Stomach (tissue), 9 donors: ENCODE data around the gene RAI14. TPM values are rescaled to one million over a fixed set of nuclear protein-coding genes. Genes with fewer than 3 reads are reported as not detected.
A peak's percentile ranks its signal among the peaks of the same experiment; 100 is the strongest.

Source experiments
- DNase-seq, 2 donors: peaks; one replicate each; pipeline versions ENCODE4 v3.0.0 to v3.0.0-alpha.2; 2013 to 2019
- H3K27ac ChIP-seq, 5 donors: fragments of 200-600 bp in 4 of 5; sonication (generic) in 4 of 5; one replicate each; pipeline ENCODE4 v1.5.1; 2013 to 2019; ENCODE audit warnings: mild to moderate bottlenecking in 1 of 5, moderate library complexity in 1 of 5
- H3K27me3 ChIP-seq, 3 donors: fragments of 200-600 bp; sonication (generic); one replicate each; pipeline ENCODE4 v1.5.1; 2017 to 2019; ENCODE audit warnings: mixed run types in 1 of 3
- H3K36me3 ChIP-seq, 4 donors: fragments of 200-600 bp; sonication (generic); 1 replicate in 3 of 4; 2 replicates in 1 of 4; pipeline ENCODE4 v1.5.1; 2016 to 2019
- H3K4me1 ChIP-seq, 4 donors: fragments of 200-600 bp; sonication (generic); one replicate each; pipeline ENCODE4 v1.5.1; 2016 to 2019
- H3K4me3 ChIP-seq, 4 donors: fragments of 200-600 bp; sonication (generic) in 3 of 4; one replicate each; pipeline ENCODE4 v1.5.1; 2016 to 2019; ENCODE audit warnings: mild to moderate bottlenecking in 1 of 4
- H3K9me3 ChIP-seq, 4 donors: fragments of 200-600 bp; sonication (generic); one replicate each; pipeline ENCODE4 v1.5.1; 2016 to 2019
- EP300 ChIP-seq: sonication (generic); formaldehyde crosslinking; IDR thresholded peaks from one replicate; pipeline ENCODE4 v1.6.1; 2017; ENCODE audit warnings: antibody characterized with exemption
- POLR2A ChIP-seq, 4 donors: fragments of 450-650 bp; IDR thresholded peaks; one replicate each; pipeline ENCODE4 v1.6.1; 2016; ENCODE audit warnings: antibody characterized with exemption in 4 of 4, control low read depth in 2 of 4, mild to moderate bottlenecking in 1 of 4, moderate library complexity in 1 of 4
- POLR2AphosphoS5 ChIP-seq, 3 donors: sonication (generic); formaldehyde crosslinking; IDR thresholded peaks; one replicate each; pipeline ENCODE4 v1.6.1; 2016; ENCODE audit warnings: antibody characterized with exemption in 3 of 3
- WGBS, 5 donors: extraction: QIAGEN DNeasy Blood & Tissue Kit in 3 of 5; methylation state at CpG; one replicate each; pipeline versions ENCODE4 v1.1.5 to v1.1.7; 2013 to 2018; 5-methylcytosine and 5-hydroxymethylcytosine counted together
- intact Hi-C: fragments of 100-400 bp; cut with DNase I; formaldehyde crosslinking; loops from one replicate; pipeline ENCODE4 v1.15.1; 2023; ENCODE audit warnings: low total_unique reads
- polyA plus RNA-seq, 3 donors: library from polyadenylated mRNA; stranded (reverse); fragments of 200-250 nt; gene quantifications; one replicate each; pipeline ENCODE4 v1.2.3, GENCODE V29; 2013
- total RNA-seq, 5 donors: library from RNA; depleted of rRNA; stranded (reverse); fragments of >200 nt; gene quantifications; one replicate each; pipeline versions ENCODE4 v1.1.0 to v1.2.3, GENCODE V29; 2014 to 2016
- TF ChIP-seq, protein P1 (sequence below), 7 experiments: fragments of 450-650 bp in 4 of 7; fragments of 200-600 bp in 3 of 7; sonication (generic) in 3 of 7; IDR thresholded peaks; one replicate each; pipeline ENCODE4 v1.5.1; 2016 to 2019; ENCODE audit warnings: antibody characterized with exemption in 7 of 7, control low read depth in 2 of 7, mild to moderate bottlenecking in 1 of 7
- donor health status: healthy with polysubstance abuse.
- donor health status: Bipolar disorder and iron deficiency.
- donor health status: healthy.

RAI14 gene
- total and polyA plus RNA-seq, 8 donors: 5.1 to 62.4 (median 24.1) TPM

DNA sequence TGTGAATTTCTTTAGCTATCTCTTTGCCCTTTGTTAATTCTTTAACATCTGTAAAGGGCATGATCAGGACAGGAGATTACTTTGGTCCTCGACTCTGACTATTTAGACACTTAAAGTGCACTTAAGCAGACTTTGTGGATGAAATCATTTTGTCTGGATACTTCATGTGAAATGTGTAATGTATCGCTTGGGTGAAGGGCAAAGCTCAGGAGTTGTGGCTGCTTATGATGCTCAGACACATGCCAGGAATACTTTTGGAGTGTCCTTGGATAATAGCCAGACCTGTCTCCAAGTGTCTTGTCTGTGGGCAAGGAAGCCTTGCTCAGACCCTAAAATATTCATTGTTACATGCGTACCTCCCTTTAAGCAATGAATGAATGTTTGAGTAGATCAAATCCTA, 87.8 kb downstream of the RAI14 start:
- Histone ChIP-seq H3K27ac (no peak overlapping the region), H3K4me1 (peaks cover 0 to 18% (median 5%) of the 10 kb centered on the region in 4 donors), H3K27me3 (no peaks in the 10 kb centered on the region), H3K9me3 (no peaks in the 10 kb centered on the region), H3K4me3 (no peak overlapping the region), H3K36me3 (no peaks in the 10 kb centered on the region)
- DNase-seq: no peak
- intact Hi-C loops: no loop called here
- TF ChIP-seq POLR2AphosphoS5 (IDR thresholded peaks at IDR 0.05): no peak
- TF ChIP-seq EP300: no peak
- TF ChIP-seq POLR2A (IDR thresholded peaks at IDR 0.05): no peak
- TF ChIP-seq, protein P1, sequence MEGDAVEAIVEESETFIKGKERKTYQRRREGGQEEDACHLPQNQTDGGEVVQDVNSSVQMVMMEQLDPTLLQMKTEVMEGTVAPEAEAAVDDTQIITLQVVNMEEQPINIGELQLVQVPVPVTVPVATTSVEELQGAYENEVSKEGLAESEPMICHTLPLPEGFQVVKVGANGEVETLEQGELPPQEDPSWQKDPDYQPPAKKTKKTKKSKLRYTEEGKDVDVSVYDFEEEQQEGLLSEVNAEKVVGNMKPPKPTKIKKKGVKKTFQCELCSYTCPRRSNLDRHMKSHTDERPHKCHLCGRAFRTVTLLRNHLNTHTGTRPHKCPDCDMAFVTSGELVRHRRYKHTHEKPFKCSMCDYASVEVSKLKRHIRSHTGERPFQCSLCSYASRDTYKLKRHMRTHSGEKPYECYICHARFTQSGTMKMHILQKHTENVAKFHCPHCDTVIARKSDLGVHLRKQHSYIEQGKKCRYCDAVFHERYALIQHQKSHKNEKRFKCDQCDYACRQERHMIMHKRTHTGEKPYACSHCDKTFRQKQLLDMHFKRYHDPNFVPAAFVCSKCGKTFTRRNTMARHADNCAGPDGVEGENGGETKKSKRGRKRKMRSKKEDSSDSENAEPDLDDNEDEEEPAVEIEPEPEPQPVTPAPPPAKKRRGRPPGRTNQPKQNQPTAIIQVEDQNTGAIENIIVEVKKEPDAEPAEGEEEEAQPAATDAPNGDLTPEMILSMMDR (IDR thresholded peaks at IDR 0.05): no peak
- 69 to 80% (median 77%) methylated on average over 3 of the region's 3 CpGs for WGBS, 5 donors

DNA sequence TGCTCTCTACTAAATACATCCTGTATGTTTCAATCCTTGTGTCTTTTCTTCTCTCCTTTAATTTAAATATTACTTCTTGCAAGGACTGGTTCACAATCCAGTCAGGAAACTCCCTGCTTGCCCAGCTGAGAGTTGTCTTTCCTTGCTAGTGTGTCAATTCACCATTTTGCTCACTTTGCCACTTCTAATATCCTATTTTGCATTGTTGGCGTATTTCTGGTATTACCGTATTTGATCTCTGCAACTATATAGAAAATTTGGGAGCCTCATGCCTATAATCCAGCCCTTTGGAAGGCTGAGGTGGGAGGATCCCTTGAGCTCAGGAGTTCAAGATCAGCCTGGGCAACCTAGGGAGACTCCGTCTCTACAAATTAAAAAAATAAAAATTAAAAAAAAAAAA, 92.3 kb downstream of the RAI14 start:
- no peaks in the 10 kb centered on the region for H3K27me3 ChIP-seq
- no peak for DNase-seq
- no peak overlapping the region for H3K4me3 ChIP-seq
- H3K9me3 ChIP-seq: no peaks in the 10 kb centered on the region
- H3K36me3 ChIP-seq: no peaks in the 10 kb centered on the region
- no peak for TF ChIP-seq POLR2A (IDR thresholded peaks at IDR 0.05)
- TF ChIP-seq EP300: no peak
- TF ChIP-seq, protein P1 (IDR thresholded peaks at IDR 0.05): no peak
- no peak for TF ChIP-seq POLR2AphosphoS5 (IDR thresholded peaks at IDR 0.05)
- peaks cover 0 to 14% (median 4%) of the 10 kb centered on the region in 4 donors for H3K4me1 ChIP-seq
- WGBS, 5 donors: 92 to 98% (median 95%) methylated on average over 3 of the region's 3 CpGs
- intact Hi-C loops: no loop called here
- H3K27ac ChIP-seq: no peak overlapping the region

GRCh38 chr5:34749431-34749873, 93.3 kb downstream of the RAI14 start:
- TF ChIP-seq EP300: no peak
- TF ChIP-seq, protein P1 (IDR thresholded peaks at IDR 0.05): no peak
- intact Hi-C loops: no loop called here
- WGBS, 5 donors: 61 to 82% (median 74%) methylated on average over 6 of the region's 6 CpGs

DNA sequence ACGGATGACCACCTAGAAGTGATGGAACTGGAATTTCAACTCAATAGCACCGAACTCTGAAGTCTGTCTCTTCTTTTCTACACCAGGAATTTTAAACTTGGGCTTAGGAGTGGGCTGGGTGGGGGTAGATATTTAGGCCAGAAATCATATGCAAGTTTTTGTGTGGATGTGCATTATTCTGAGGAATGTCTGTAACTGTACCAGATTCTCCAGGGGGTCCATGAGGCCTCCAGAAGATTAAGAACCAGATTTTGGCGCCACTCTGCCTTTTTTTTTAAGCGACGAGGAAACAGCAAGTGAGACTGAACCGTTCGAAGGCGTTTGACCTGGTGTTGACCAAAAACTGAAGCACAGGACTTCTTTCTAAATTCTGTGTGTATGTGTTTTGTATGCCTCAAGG, 94.1 kb downstream of the RAI14 start:
- Histone ChIP-seq H3K9me3 (no peaks in the 10 kb centered on the region), H3K27me3 (no peaks in the 10 kb centered on the region), H3K4me1 (peaks cover 0 to 14% (median 4%) of the 10 kb centered on the region in 4 donors), H3K27ac (no peak overlapping the region), H3K4me3 (no peak overlapping the region), H3K36me3 (no peaks in the 10 kb centered on the region)
- no peak for DNase-seq
- intact Hi-C loops: no loop called here
- 84 to 92% (median 88%) methylated on average over 8 of the region's 8 CpGs for WGBS, 5 donors
- TF ChIP-seq, protein P1 (IDR thresholded peaks at IDR 0.05): no peak
- TF ChIP-seq EP300 (no peak), POLR2AphosphoS5 (IDR thresholded peaks at IDR 0.05) (no peak), POLR2A (IDR thresholded peaks at IDR 0.05) (no peak)

More at GRCh38 chr5:34749431-34749873, 93.3 kb downstream of the RAI14 start:
- DNase-seq: peak in 1 of 2 donors; percentile 26
- Histone ChIP-seq H3K27me3 (no peaks in the 10 kb centered on the region), H3K4me1 (peaks cover 0 to 14% (median 4%) of the 10 kb centered on the region in 4 donors), H3K9me3 (no peaks in the 10 kb centered on the region), H3K4me3 (no peak overlapping the region), H3K27ac (no peak overlapping the region), H3K36me3 (no peaks in the 10 kb centered on the region)
